GM06990 (cell line): ENCODE measurements around the gene TAPT1.

Source experiments
- DNase-seq: peaks from one replicate; pipeline ENCODE4 v3.0.0-alpha.2; 2011; ENCODE audit not compliant: insufficient read length; ENCODE audit errors: extremely low read depth
- H3K27me3 ChIP-seq: replicated peaks from 2 replicates; pipeline ENCODE4 v1.6.0; 2011; ENCODE audit warnings: low read length; ENCODE audit not compliant: control insufficient read depth, insufficient read depth
- H3K36me3 ChIP-seq: 2 replicates; pipeline ENCODE4 v1.5.1; 2011; ENCODE audit warnings: low read length; ENCODE audit not compliant: control insufficient read depth, insufficient read depth
- H3K4me3 ChIP-seq: replicated peaks from 2 replicates; pipeline ENCODE4 v1.5.1; 2011; ENCODE audit warnings: low read depth, mild to moderate bottlenecking, control low read depth, low read length
- CTCF ChIP-seq: IDR thresholded peaks from 2 replicates; pipeline ENCODE4 v1.5.1; 2011; ENCODE audit warnings: low read length, control low read depth, mild to moderate bottlenecking, inconsistent platforms; ENCODE audit not compliant: insufficient read depth, poor library complexity, severe bottlenecking

TAPT1 gene

GRCh38 chr4:16240300-16240699 lies 14.0 kb upstream of the TAPT1 start:
- no peak for DNase-seq
- Histone ChIP-seq H3K4me3 (no peak overlapping the region), H3K36me3 (no peaks in the 10 kb centered on the region; the same call in none of the 2 replicates), H3K27me3 (no peaks in the 10 kb centered on the region)
- no peak for TF ChIP-seq CTCF

GRCh38 chr4:16239086-16239485 lies 12.8 kb upstream of the TAPT1 start:
- no peaks in the 10 kb centered on the region for H3K27me3 ChIP-seq
- no peak for DNase-seq
- TF ChIP-seq CTCF = no peak
- no peak overlapping the region for H3K4me3 ChIP-seq
- no peaks in the 10 kb centered on the region; the same call in none of the 2 replicates for H3K36me3 ChIP-seq

- no peaks in the 10 kb centered on the region; the same call in 1 of the 2 replicates for H3K36me3 ChIP-seq
- no peak for DNase-seq
- TF ChIP-seq CTCF = no peak
- no peak overlapping the region for H3K4me3 ChIP-seq
- H3K27me3 ChIP-seq = no peaks in the 10 kb centered on the region
Measured at GRCh38 chr4:16238327-16238726, 12.1 kb upstream of the TAPT1 start.

- H3K36me3 ChIP-seq = no peaks in the 10 kb centered on the region; the same call in 1 of the 2 replicates
- TF ChIP-seq CTCF = no peak
Measured at GRCh38 chr4:16237715-16238114, 11.4 kb upstream of the TAPT1 start.

GRCh38 chr4:16236402-16237023 lies 10.2 kb upstream of the TAPT1 start:
- H3K4me3 ChIP-seq = no peak overlapping the region
- TF ChIP-seq CTCF = no peak
- no peaks in the 10 kb centered on the region for H3K27me3 ChIP-seq
- DNase-seq = no peak
- no peaks in the 10 kb centered on the region; the same call in 1 of the 2 replicates for H3K36me3 ChIP-seq

More at GRCh38 chr4:16237715-16238114, 11.4 kb upstream of the TAPT1 start:
- Histone ChIP-seq H3K27me3 (no peaks in the 10 kb centered on the region), H3K4me3 (no peak overlapping the region)
- DNase-seq = no peak

- TF ChIP-seq CTCF = no peak
- Histone ChIP-seq H3K4me3 (no peak overlapping the region), H3K27me3 (no peaks in the 10 kb centered on the region), H3K36me3 (no peaks in the 10 kb centered on the region)
- no peak for DNase-seq
Measured at GRCh38 chr4:16235209-16235608, 8.9 kb upstream of the TAPT1 start.
